GM12878 (cell line): ENCODE measurements around the gene DNAH11. TPM values are rescaled to one million over a fixed set of nuclear protein-coding genes. Genes with fewer than 3 reads are reported as not detected.

Experiments used
- ATAC-seq: fragments of 200-7000 bp; cut with Tn5 transposase; 3 replicates; pipeline ENCODE4 v1.9.1; 2020; ENCODE audit warnings: mild to moderate bottlenecking, moderate library complexity
- BruUV-seq: library from RNA; stranded (reverse); fragments of 400-500 nt; replicated peaks from 2 replicates; lab custom pipeline; 2021; lab: Mats Ljungman, UMichigan
- CTCF ChIA-PET: fragments of 300-600 bp; sonication (Branson Sonifier 250); formaldehyde crosslinking; extraction: SDS; loops from one replicate; lab custom pipeline; 2021; ENCODE audit warnings: inconsistent platforms; lab: Yijun Ruan, JAX
- POLR2A ChIA-PET: fragments of 350-600 bp; formaldehyde crosslinking; extraction: SDS; loops from one replicate; lab custom pipeline; 2021; ENCODE audit warnings: inconsistent platforms; lab: Charles Lee
- RAD21 ChIA-PET: fragments of 300-600 bp; sonication (Branson Sonifier 250); formaldehyde crosslinking; loops from one replicate; lab custom pipeline; 2023; ENCODE audit warnings: antibody characterized with exemption; ENCODE audit not compliant: unreplicated experiment; lab: Charles Lee
- SMC1A ChIA-PET: fragments of 300-600 bp; sonication (Branson Sonifier 250); formaldehyde crosslinking; loops from one replicate; lab custom pipeline; 2023; ENCODE audit not compliant: unreplicated experiment, uncharacterized antibody; lab: Charles Lee
- DNase-seq: peaks from one replicate; pipeline ENCODE4 v3.0.0-alpha.2; 2011; ENCODE audit warnings: low read depth, low spot score
- FAIRE-seq: peaks from 3 replicates; lab custom pipeline; 2011; peaks lifted over from hg19 to GRCh38; lab: Jason Lieb, UNC
- H2AFZ ChIP-seq: 2 replicates; pipeline ENCODE4 v1.6.0; 2011; ENCODE audit warnings: low read depth, low read length, control low read depth; ENCODE audit not compliant: control insufficient read depth
- H3K27ac ChIP-seq: 2 replicates; pipeline ENCODE4 v1.5.1; 2011; ENCODE audit warnings: control low read depth; ENCODE audit not compliant: control insufficient read depth, insufficient read depth
- H3K27me3 ChIP-seq, 2 experiments: replicated peaks in 1 of 2; 2 replicates each; pipeline versions ENCODE4 v1.6.0 to v1.6.1; 2011; ENCODE audit warnings: low read length in 1 of 2; ENCODE audit not compliant: control insufficient read depth in 2 of 2, insufficient read depth in 2 of 2
- H3K36me3 ChIP-seq, 2 experiments: 2 replicates each; pipeline ENCODE4 v1.5.1; 2011; ENCODE audit warnings: low read length in 1 of 2; ENCODE audit not compliant: control insufficient read depth in 2 of 2, insufficient read depth in 2 of 2
- H3K4me1 ChIP-seq: 2 replicates; pipeline ENCODE4 v1.6.1; 2011; ENCODE audit warnings: mild to moderate bottlenecking, low read length, moderate library complexity, mixed read lengths; ENCODE audit not compliant: control insufficient read depth, insufficient read depth
- H3K4me2 ChIP-seq: 2 replicates; pipeline ENCODE4 v1.6.0; 2011; ENCODE audit warnings: control low read depth; ENCODE audit not compliant: control insufficient read depth, insufficient read depth
- H3K4me3 ChIP-seq: fragments of 200-600 bp; sonication (generic); 2 replicates; pipeline ENCODE4 v1.5.1; 2016
- H3K79me2 ChIP-seq: 2 replicates; pipeline ENCODE4 v1.6.0; 2011; ENCODE audit warnings: low read length; ENCODE audit not compliant: control insufficient read depth, insufficient read depth
- H3K9ac ChIP-seq: 2 replicates; pipeline ENCODE4 v1.8.0; 2011; ENCODE audit warnings: low read length, control low read depth, mixed read lengths; ENCODE audit not compliant: control insufficient read depth, insufficient read depth
- H3K9me3 ChIP-seq: replicated peaks from 3 replicates; pipeline ENCODE4 v1.5.1; 2011; ENCODE audit warnings: mild to moderate bottlenecking, low read length; ENCODE audit not compliant: control insufficient read depth, insufficient read depth
- H4K20me1 ChIP-seq: 2 replicates; pipeline ENCODE4 v1.6.0; 2011; ENCODE audit not compliant: control insufficient read depth, insufficient read depth
- BHLHE40 ChIP-seq, 2 experiments: fragments of 450-650 bp in 1 of 2; IDR thresholded peaks; 2 replicates each; pipeline ENCODE4 v1.6.1; 2011 to 2017; ENCODE audit warnings: low read depth in 2 of 2, borderline replicate concordance in 1 of 2, improper control_type of control experiment in 1 of 2, low read length in 1 of 2, mild to moderate bottlenecking in 1 of 2
- CBFB ChIP-seq: IDR thresholded peaks from 2 replicates; pipeline ENCODE4 v1.6.1; 2016; ENCODE audit warnings: antibody characterized with exemption, low read depth
- CHD2 ChIP-seq: IDR thresholded peaks from 2 replicates; pipeline ENCODE4 v1.6.1; 2011; ENCODE audit warnings: low read depth, low read length, improper control_type of control experiment, borderline replicate concordance
- CREM ChIP-seq: IDR thresholded peaks from 2 replicates; pipeline ENCODE4 v1.6.1; 2014; ENCODE audit warnings: antibody characterized with exemption, low read depth
- EZH2 ChIP-seq: IDR thresholded peaks from 2 replicates; pipeline ENCODE4 v1.6.1; 2012; ENCODE audit warnings: low read depth, mild to moderate bottlenecking, control low read depth, inconsistent platforms, low read length, borderline replicate concordance; ENCODE audit not compliant: control insufficient read depth
- FOS ChIP-seq: IDR thresholded peaks from 3 replicates; pipeline ENCODE4 v1.6.1; 2011; ENCODE audit warnings: borderline replicate concordance; ENCODE audit not compliant: insufficient read length; ENCODE audit errors: extremely low read depth
- GATAD2B ChIP-seq: fragments of 450-650 bp; conservative IDR thresholded peaks from 2 replicates; pipeline ENCODE4 v1.6.1; 2017; ENCODE audit warnings: low read depth, mild to moderate bottlenecking, moderate library complexity
- HCFC1 ChIP-seq: fragments of 150-350 bp; IDR thresholded peaks from 2 replicates; pipeline ENCODE4 v1.6.1; 2014; ENCODE audit warnings: low read length
- MEF2B ChIP-seq: fragments of 450-650 bp; IDR thresholded peaks from 2 replicates; pipeline ENCODE4 v1.6.1; 2018; ENCODE audit warnings: mild to moderate bottlenecking, moderate library complexity; ENCODE audit not compliant: partially characterized antibody, poor library complexity, severe bottlenecking
- NR2C2 ChIP-seq: IDR thresholded peaks from 2 replicates; pipeline ENCODE4 v1.6.1; 2011; ENCODE audit warnings: borderline replicate concordance, low read depth; ENCODE audit not compliant: control insufficient read depth, insufficient read length
- NR2F1 ChIP-seq: fragments of 450-650 bp; conservative IDR thresholded peaks from 2 replicates; pipeline ENCODE4 v1.6.1; 2017; ENCODE audit warnings: mild to moderate bottlenecking
- NRF1 ChIP-seq: conservative IDR thresholded peaks from 2 replicates; pipeline ENCODE4 v1.6.1; 2011; ENCODE audit warnings: mild to moderate bottlenecking, low read depth, low read length, improper control_type of control experiment
- POU2F2 ChIP-seq: IDR thresholded peaks from 3 replicates; pipeline ENCODE4 v1.6.1; 2011; ENCODE audit warnings: low read depth, mild to moderate bottlenecking, low read length, borderline replicate concordance
- RCOR1 ChIP-seq: conservative IDR thresholded peaks from 2 replicates; pipeline ENCODE4 v1.6.1; 2012; ENCODE audit warnings: low read depth, low read length, improper control_type of control experiment
- TARDBP ChIP-seq: IDR thresholded peaks from 2 replicates; pipeline ENCODE4 v1.6.1; 2016; ENCODE audit warnings: borderline replicate concordance
- WGBS: methylation state at CpG from one replicate; pipeline ENCODE4 v1.1.6; 2016; ENCODE audit warnings: low lambda C conversion rate; ENCODE audit not compliant: insufficient replicate concordance, insufficient coverage; ENCODE audit errors: missing lambda C conversion rate; 5-methylcytosine and 5-hydroxymethylcytosine counted together
- in situ Hi-C: fragments of 300-500 bp; cut with MboI; formaldehyde crosslinking; loops from 9 replicates; pipeline ENCODE4 v1.14.3; 2018; ENCODE audit warnings: mixed read lengths
- intact Hi-C: fragments of 100-400 bp; cut with micrococcal nuclease; formaldehyde crosslinking; loops from one replicate; pipeline ENCODE4 v1.14.2; 2022; ENCODE audit not compliant: unreplicated experiment
- polyA plus RNA-seq, 11 experiments: library from polyadenylated mRNA; depleted of rRNA in 4 of 11; unstranded in 6 of 11; stranded (reverse) in 5 of 11; fragments of >200 nt; fragmentation: Nextera tagmentation in 4 of 11; fragmentation: Illumina TruSeq in 1 of 11; extraction: Ambion mirVana in 4 of 11; extraction: Trizol in 1 of 11; gene quantifications; 1 replicate in 1 of 11; 2 replicates in 10 of 11; pipeline versions ENCODE4 v1.2.1 to v1.2.3, GENCODE V29; 2011 to 2016; ENCODE audit warnings: inconsistent platforms in 2 of 11, missing spikeins in 2 of 11, low read depth in 1 of 11
- total RNA-seq, 4 experiments: library from RNA; depleted of rRNA in 3 of 4; stranded (reverse); fragments of >200 nt in 3 of 4; fragmentation: Illumina TruSeq in 1 of 4; extraction: Trizol in 1 of 4; gene quantifications; 2 replicates each; pipeline versions ENCODE4 v1.2.1 to v1.2.3, GENCODE V29; 2013 to 2021
- TF ChIP-seq, protein P1 (sequence below): fragments of 450-650 bp; IDR thresholded peaks from 2 replicates; pipeline ENCODE4 v1.6.1; 2018; ENCODE audit warnings: mild to moderate bottlenecking, low read depth, moderate library complexity; ENCODE audit not compliant: partially characterized antibody

DNAH11 gene
- total and polyA plus RNA-seq, 10 of the 15 experiments (the other 5 are each of a cell fraction or from before 2014, with no cell fraction given), result 0.03 to 0.56 (median 0.10) TPM

DNA sequence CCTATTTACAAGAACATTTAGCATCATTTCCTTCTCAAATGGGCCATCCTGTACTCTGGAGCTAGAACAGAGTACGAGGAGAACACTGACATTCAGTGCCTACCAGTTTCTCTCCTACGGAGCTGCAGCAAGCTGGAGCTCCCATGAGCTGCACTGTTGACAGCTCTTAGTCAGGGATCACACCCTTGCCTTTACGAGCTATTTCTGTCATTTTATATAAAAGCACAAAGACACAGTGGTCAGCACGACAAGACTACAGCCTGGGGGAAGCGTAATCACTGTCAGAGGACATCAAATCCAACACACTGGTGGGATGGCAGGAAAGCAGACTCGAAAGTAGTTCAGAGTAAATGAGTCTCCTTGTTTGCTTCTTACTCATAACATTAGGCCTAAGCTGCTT lies 400.1 kb downstream of the DNAH11 start (continued):
- TF ChIP-seq CHD2 (no peak), FOS (no peak), POU2F2 (no peak), CREM (no peak)
- TF ChIP-seq, protein P1, sequence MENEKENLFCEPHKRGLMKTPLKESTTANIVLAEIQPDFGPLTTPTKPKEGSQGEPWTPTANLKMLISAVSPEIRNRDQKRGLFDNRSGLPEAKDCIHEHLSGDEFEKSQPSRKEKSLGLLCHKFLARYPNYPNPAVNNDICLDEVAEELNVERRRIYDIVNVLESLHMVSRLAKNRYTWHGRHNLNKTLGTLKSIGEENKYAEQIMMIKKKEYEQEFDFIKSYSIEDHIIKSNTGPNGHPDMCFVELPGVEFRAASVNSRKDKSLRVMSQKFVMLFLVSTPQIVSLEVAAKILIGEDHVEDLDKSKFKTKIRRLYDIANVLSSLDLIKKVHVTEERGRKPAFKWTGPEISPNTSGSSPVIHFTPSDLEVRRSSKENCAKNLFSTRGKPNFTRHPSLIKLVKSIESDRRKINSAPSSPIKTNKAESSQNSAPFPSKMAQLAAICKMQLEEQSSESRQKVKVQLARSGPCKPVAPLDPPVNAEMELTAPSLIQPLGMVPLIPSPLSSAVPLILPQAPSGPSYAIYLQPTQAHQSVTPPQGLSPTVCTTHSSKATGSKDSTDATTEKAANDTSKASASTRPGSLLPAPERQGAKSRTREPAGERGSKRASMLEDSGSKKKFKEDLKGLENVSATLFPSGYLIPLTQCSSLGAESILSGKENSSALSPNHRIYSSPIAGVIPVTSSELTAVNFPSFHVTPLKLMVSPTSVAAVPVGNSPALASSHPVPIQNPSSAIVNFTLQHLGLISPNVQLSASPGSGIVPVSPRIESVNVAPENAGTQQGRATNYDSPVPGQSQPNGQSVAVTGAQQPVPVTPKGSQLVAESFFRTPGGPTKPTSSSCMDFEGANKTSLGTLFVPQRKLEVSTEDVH, result no peak

- Histone ChIP-seq H3K79me2 (peaks cover 22% of the 10 kb centered on the region), H2AFZ (no peak overlapping the region)
- TF ChIP-seq EZH2 (no peak), MEF2B (no peak), NR2C2 (no peak), HCFC1 (no peak), CBFB (no peak), RCOR1 (no peak), NR2F1 (no peak), NRF1 (no peak), GATAD2B (no peak), BHLHE40 (IDR thresholded peaks at IDR 0.05; ENCODE audit: borderline replicate concordance in 1 of 2, low read depth in 2 of 2, low read length in 1 of 2) (no peak), TARDBP (no peak)
- TF ChIP-seq, all 136 proteins: peak for 0
- BruUV-seq, result no TSS peak
- FAIRE-seq, result no peak
- H3K36me3 ChIP-seq, result no peaks in the 10 kb centered on the region
- no peaks in the 10 kb centered on the region for H4K20me1 ChIP-seq
- H3K4me1 ChIP-seq, result peaks cover 55% of the 10 kb centered on the region
- DNase-seq, result no peak
- no peaks in the 10 kb centered on the region for H3K9me3 ChIP-seq
- in situ Hi-C loops, result loop anchor here (10.0 to 25.0 kb wide), 3 partner anchors 589 to 1706 kb away; partner anchors contain the start of gene HYCC1
- no peak overlapping the region for H3K27ac ChIP-seq
- WGBS, result 94% methylated on average over 5 of the region's 5 CpGs
- RAD21 ChIA-PET, result interaction anchor here (0.6 to 1.8 kb wide), 3 partner anchors 31 to 58 kb away, joined by 3 to 5 read pairs (median 4); no protein-coding TSS in a partner anchor
- SMC1A ChIA-PET, result interaction anchor here (0.7 to 9.9 kb wide), 9 partner anchors 11 to 170 kb away, joined by 3 to 96 read pairs (median 4); no protein-coding TSS in a partner anchor
- POLR2A ChIA-PET, result no interaction called here
- peak overlapping the region; percentile 57 for H3K4me2 ChIP-seq
- H3K4me3 ChIP-seq, result peak overlapping the region; percentile 46; the same call in 1 of the 2 replicates
- no peak for ATAC-seq
- no peak overlapping the region for H3K9ac ChIP-seq
- H3K27me3 ChIP-seq, result no peaks in the 10 kb centered on the region
- intact Hi-C loops, result loop anchor here (2.0 to 10.0 kb wide), 3 partner anchors 45 to 589 kb away; no protein-coding TSS in a partner anchor
- CTCF ChIA-PET, result interaction anchor here (0.5 to 2.7 kb wide), 4 partner anchors 24 to 136 kb away, joined by 3 to 11 read pairs (median 4); no protein-coding TSS in a partner anchor
Observed at GRCh38 chr7:21943436-21943835, 400.6 kb downstream of the DNAH11 start.
